Natural killer cell (primary cell): ENCODE data around the gene SORCS2. TPM values are rescaled to one million over a fixed set of nuclear protein-coding genes. Genes with fewer than 3 reads are reported as not detected.

ENCODE experiments used
- ATAC-seq, 3 donors: fragments of 150-1000 bp in 2 of 3; fragments of 200-7000 bp in 1 of 3; cut with Tn5 transposase; 1 replicate in 1 of 3; 2 replicates in 2 of 3; pipeline ENCODE4 v1.10.0; 2021; ENCODE audit warnings: mild to moderate bottlenecking in 2 of 3, moderate library complexity in 2 of 3
- DNase-seq, 2 donors: peaks; one replicate each; pipeline versions ENCODE4 v3.0.0 to v3.0.0-alpha.2; 2013 to 2021; ENCODE audit warnings: mixed read lengths in 1 of 2
- H3K27ac ChIP-seq: one replicate; pipeline ENCODE4 v1.5.1; 2013; ENCODE audit warnings: mild to moderate bottlenecking, low read length
- H3K27me3 ChIP-seq: one replicate; pipeline ENCODE4 v1.6.1; 2013; ENCODE audit warnings: low read length; ENCODE audit not compliant: control insufficient read depth, insufficient read depth
- H3K36me3 ChIP-seq: one replicate; pipeline ENCODE4 v1.6.1; 2013; ENCODE audit warnings: low read length; ENCODE audit not compliant: control insufficient read depth, insufficient read depth
- H3K4me1 ChIP-seq: one replicate; pipeline ENCODE4 v1.6.1; 2013; ENCODE audit warnings: low read length; ENCODE audit not compliant: control insufficient read depth, insufficient read depth
- H3K4me3 ChIP-seq: one replicate; pipeline ENCODE4 v1.5.1; 2013; ENCODE audit warnings: low read length
- H3K9me3 ChIP-seq: one replicate; pipeline ENCODE4 v1.6.1; 2013; ENCODE audit warnings: low read length; ENCODE audit not compliant: control insufficient read depth, insufficient read depth
- H3K27ac Mint-ChIP-seq, 2 donors: one replicate each; pipeline ENCODE4 v1.8.0; 2022; ENCODE audit warnings: mild to moderate bottlenecking in 2 of 2, mixed read lengths in 2 of 2, moderate library complexity in 1 of 2
- H3K27me3 Mint-ChIP-seq, 2 donors: one replicate each; pipeline ENCODE4 v1.8.0; 2022; ENCODE audit warnings: low read depth in 2 of 2, mixed read lengths in 2 of 2
- H3K36me3 Mint-ChIP-seq: one replicate; pipeline ENCODE4 v1.8.0; 2022; ENCODE audit warnings: mixed read lengths
- H3K4me1 Mint-ChIP-seq, 2 donors: one replicate each; pipeline ENCODE4 v1.8.0; 2022; ENCODE audit warnings: mixed read lengths in 2 of 2
- H3K4me3 Mint-ChIP-seq: one replicate; pipeline ENCODE4 v1.8.0; 2022; ENCODE audit warnings: mild to moderate bottlenecking, moderate library complexity, mixed read lengths
- H3K9me3 Mint-ChIP-seq, 2 donors: one replicate each; pipeline ENCODE4 v1.8.0; 2022; ENCODE audit warnings: mixed read lengths in 2 of 2
- CTCF ChIP-seq: fragments of 200-600 bp; IDR thresholded peaks from one replicate; pipeline ENCODE4 v1.8.0; 2022; ENCODE audit warnings: antibody characterized with exemption
- whole genome bisulfite sequencing: methylation state at CpG from one replicate; pipeline ENCODE4 v1.1.7; 2013; ENCODE audit warnings: missing lambda C conversion rate; ENCODE audit not compliant: insufficient coverage; 5-methylcytosine and 5-hydroxymethylcytosine counted together
- intact Hi-C: fragments of 100-400 bp; cut with micrococcal nuclease; formaldehyde crosslinking; loops from one replicate; pipeline ENCODE4 v1.14.2; 2022
- total RNA-seq, 4 donors: library from RNA; stranded (reverse); fragments of 120-200 nt in 1 of 4; gene quantifications; one replicate each; pipeline versions ENCODE4 v1.2.3 to v1.2.4, GENCODE V29; 2013 to 2022

SORCS2 gene
- total RNA-seq, 3 donors from 2014 or later (not counting 1 experiment from before 2014, with no cell fraction given): 1.2 to 2.5 (median 1.4) TPM

GRCh38 chr4:7393601-7394575 is 201.6 kb downstream of the SORCS2 start:
- H3K36me3 Mint-ChIP-seq: no peaks in the 10 kb centered on the region
- Histone ChIP-seq H3K36me3 (no peaks in the 10 kb centered on the region), H3K9me3 (no peaks in the 10 kb centered on the region), H3K27me3 (peaks cover 7% of the 10 kb centered on the region), H3K4me3 (no peak overlapping the region), H3K4me1 (no peaks in the 10 kb centered on the region), H3K27ac (no peak overlapping the region)
- ATAC-seq (no peak), DNase-seq (no peak)
- peaks cover 0 to under 1% of the 10 kb centered on the region in 2 donors for H3K4me1 Mint-ChIP-seq
- H3K27ac Mint-ChIP-seq: no peak overlapping the region
- no peak for TF ChIP-seq CTCF
- 78% methylated on average over 28 of the region's 29 CpGs for WGBS
- H3K4me3 Mint-ChIP-seq: no peak overlapping the region
- intact Hi-C loops: no loop called here
- H3K27me3 Mint-ChIP-seq: peaks cover 33 to 47% of the 10 kb centered on the region in 2 donors
- no peaks in the 10 kb centered on the region for H3K9me3 Mint-ChIP-seq

- intact Hi-C loops: no loop called here
- H3K36me3 Mint-ChIP-seq: no peaks in the 10 kb centered on the region
- 83% methylated on average over 20 of the region's 21 CpGs for WGBS
- H3K27ac Mint-ChIP-seq: no peak overlapping the region
- H3K9me3 Mint-ChIP-seq: no peaks in the 10 kb centered on the region
- H3K9me3 ChIP-seq: no peaks in the 10 kb centered on the region
- peaks cover 0 to 5% of the 10 kb centered on the region in 2 donors for H3K4me1 Mint-ChIP-seq
- no peaks in the 10 kb centered on the region for H3K36me3 ChIP-seq
- H3K4me1 ChIP-seq: peaks cover 8% of the 10 kb centered on the region
- no peak overlapping the region for H3K27ac ChIP-seq
- H3K27me3 ChIP-seq: peaks cover 7% of the 10 kb centered on the region
- DNase-seq: no peak
- no peak for ATAC-seq
- TF ChIP-seq CTCF: no peak
- H3K4me3 ChIP-seq: no peak overlapping the region
- H3K4me3 Mint-ChIP-seq: no peak overlapping the region
- H3K27me3 Mint-ChIP-seq: peaks cover 33 to 43% of the 10 kb centered on the region in 2 donors
These were observed 202.5 kb downstream of the SORCS2 start for GRCh38 chr4:7394681-7395451.

GRCh38 chr4:7395645-7396044 is 203.3 kb downstream of the SORCS2 start:
- ATAC-seq: no peak
- no peaks in the 10 kb centered on the region for H3K9me3 ChIP-seq
- H3K36me3 Mint-ChIP-seq: no peaks in the 10 kb centered on the region
- H3K4me3 Mint-ChIP-seq: no peak overlapping the region
- no peak for DNase-seq
- H3K27me3 Mint-ChIP-seq: peaks cover 34 to 35% of the 10 kb centered on the region in 2 donors
- H3K36me3 ChIP-seq: no peaks in the 10 kb centered on the region
- no peak for TF ChIP-seq CTCF
- H3K4me3 ChIP-seq: no peak overlapping the region
- intact Hi-C loops: no loop called here
- no peak overlapping the region for H3K27ac ChIP-seq
- no peak overlapping the region for H3K27ac Mint-ChIP-seq
- WGBS: 75% methylated on average over 8 of the region's 8 CpGs
- H3K4me1 Mint-ChIP-seq: peaks cover 0 to 11% of the 10 kb centered on the region in 2 donors
- H3K27me3 ChIP-seq: peaks cover 7% of the 10 kb centered on the region
- H3K9me3 Mint-ChIP-seq: peaks cover 3% of the 10 kb centered on the region in 2 donors
- H3K4me1 ChIP-seq: peaks cover 11% of the 10 kb centered on the region
